ENCODE results near the gene TRIM58. TPM values are rescaled to one million over a fixed set of nuclear protein-coding genes. Genes with fewer than 3 reads are reported as not detected.

Gene TRIM58
- total RNA-seq, 1 donor from 2014 or later: 5.2 TPM

DNA sequence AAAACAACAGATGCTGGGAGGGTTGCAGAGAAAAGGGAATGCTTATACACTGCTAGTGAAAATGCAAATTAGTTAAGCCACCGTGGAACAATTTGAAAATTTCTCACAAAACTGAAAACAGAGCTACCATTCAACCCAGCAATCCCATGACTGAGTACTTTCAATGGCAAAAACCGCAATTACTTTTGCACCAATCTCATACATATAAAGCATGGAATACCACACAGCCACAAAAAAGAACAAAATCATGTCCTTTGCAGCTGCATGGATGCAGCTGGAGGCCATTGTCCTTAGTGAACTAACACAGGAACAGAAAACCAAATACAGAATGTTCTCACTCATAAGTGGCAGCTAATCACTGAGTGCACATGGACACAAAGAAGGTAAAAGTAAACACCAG, 56.8 kb downstream of the TRIM58 start:
- TF ChIP-seq CTCF (IDR thresholded peaks at IDR 0.05; ENCODE audit: partially characterized antibody, unreplicated experiment): no peak
- Mint-ChIP-seq H3K9me3 (ENCODE audit: unreplicated experiment) (no peaks in the 10 kb centered on the region), H3K4me3 (ENCODE audit: unreplicated experiment) (no peak overlapping the region), H3K4me1 (ENCODE audit: low read depth, unreplicated experiment) (no peaks in the 10 kb centered on the region), H3K36me3 (ENCODE audit: unreplicated experiment) (no peaks in the 10 kb centered on the region), H3K27ac (ENCODE audit: unreplicated experiment) (no peak overlapping the region), H3K27me3 (ENCODE audit: unreplicated experiment) (no peaks in the 10 kb centered on the region)
- DNase-seq: no peak

DNA sequence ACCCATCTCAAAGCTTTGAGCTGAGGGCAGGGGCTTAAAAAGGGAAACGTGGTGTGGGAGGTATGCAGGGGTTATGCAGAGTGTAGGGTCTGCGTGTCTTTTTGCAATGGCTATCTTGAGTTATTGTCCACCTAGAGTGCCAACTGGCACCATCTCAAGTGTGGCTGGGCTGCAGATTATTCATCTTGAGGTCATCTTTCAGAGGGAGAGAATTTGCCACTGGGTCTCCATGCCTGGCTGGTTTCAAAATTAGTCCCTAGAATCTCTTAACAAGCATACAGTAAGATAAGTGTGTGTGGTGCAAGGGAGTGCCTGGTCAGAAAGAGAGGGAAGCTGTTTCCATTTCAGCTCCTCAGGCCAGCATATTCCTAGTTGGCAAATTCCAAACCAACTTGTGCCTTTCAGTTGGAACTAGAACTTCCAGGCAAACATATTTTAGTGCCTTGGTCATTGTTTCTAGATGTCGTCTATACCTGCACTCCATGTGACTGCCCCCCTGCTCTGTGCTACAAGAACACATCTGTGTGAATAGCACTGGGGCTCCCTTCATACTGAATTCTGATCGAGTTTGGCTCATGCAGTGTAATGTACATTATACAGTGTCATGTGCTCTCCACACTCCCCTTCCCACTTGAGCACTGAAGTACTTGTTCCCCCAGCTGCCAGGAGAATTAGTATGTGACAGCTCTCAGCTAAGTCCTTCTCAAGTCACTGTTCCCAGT, 58.1 kb downstream of the TRIM58 start:
- H3K4me3 Mint-ChIP-seq (ENCODE audit: unreplicated experiment): no peak overlapping the region
- DNase-seq: no peak
- no peaks in the 10 kb centered on the region for H3K9me3 Mint-ChIP-seq (ENCODE audit: unreplicated experiment)
- TF ChIP-seq CTCF (IDR thresholded peaks at IDR 0.05; ENCODE audit: partially characterized antibody, unreplicated experiment): no peak
- no peaks in the 10 kb centered on the region for H3K4me1 Mint-ChIP-seq (ENCODE audit: low read depth, unreplicated experiment)
- no peak overlapping the region for H3K27ac Mint-ChIP-seq (ENCODE audit: unreplicated experiment)
- no peaks in the 10 kb centered on the region for H3K36me3 Mint-ChIP-seq (ENCODE audit: unreplicated experiment)
- H3K27me3 Mint-ChIP-seq (ENCODE audit: unreplicated experiment): no peaks in the 10 kb centered on the region

DNA sequence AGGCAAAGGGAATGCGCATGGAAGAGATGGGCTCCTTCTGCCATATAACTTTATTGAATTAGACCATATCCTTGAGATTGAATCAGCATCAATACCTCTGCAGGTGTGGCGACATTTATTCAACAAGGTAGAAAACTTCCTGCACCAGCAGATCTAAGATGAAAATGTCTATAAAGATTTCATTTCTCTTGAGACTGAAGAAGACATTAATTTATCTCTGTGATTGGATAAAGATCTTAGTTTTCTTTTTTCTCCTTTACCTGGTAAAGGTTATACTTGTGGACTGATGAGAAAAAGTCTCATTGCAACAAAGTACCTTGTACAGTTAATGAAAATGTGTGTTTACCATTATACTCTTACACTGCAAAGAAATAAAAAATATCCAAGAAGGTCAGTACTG, 63.0 kb downstream of the TRIM58 start, which contains the start of gene OR2T8:
Gene OR2T8, plus strand, starts transcription at position 301 of the 400 bp plus-strand sequence. CDS start 766 bp downstream, outside the sequence.
- no peaks in the 10 kb centered on the region for H3K4me1 Mint-ChIP-seq (ENCODE audit: low read depth, unreplicated experiment)
- H3K4me3 Mint-ChIP-seq (ENCODE audit: unreplicated experiment): no peak within 1 kb of the TSS
- no peak for DNase-seq
- H3K9me3 Mint-ChIP-seq (ENCODE audit: unreplicated experiment): no peaks in the 10 kb centered on the region
- no peaks in the 10 kb centered on the region for H3K36me3 Mint-ChIP-seq (ENCODE audit: unreplicated experiment)
- no peak within 1 kb of the TSS for H3K27ac Mint-ChIP-seq (ENCODE audit: unreplicated experiment)
- no peak for TF ChIP-seq CTCF (IDR thresholded peaks at IDR 0.05; ENCODE audit: partially characterized antibody, unreplicated experiment)
- H3K27me3 Mint-ChIP-seq (ENCODE audit: unreplicated experiment): no peaks in the 10 kb centered on the region

- Mint-ChIP-seq H3K9me3 (ENCODE audit: unreplicated experiment) (no peaks in the 10 kb centered on the region), H3K27me3 (ENCODE audit: unreplicated experiment) (no peaks in the 10 kb centered on the region), H3K27ac (ENCODE audit: unreplicated experiment) (no peak overlapping the region), H3K4me1 (ENCODE audit: low read depth, unreplicated experiment) (no peaks in the 10 kb centered on the region), H3K36me3 (ENCODE audit: unreplicated experiment) (no peaks in the 10 kb centered on the region), H3K4me3 (ENCODE audit: unreplicated experiment) (no peak overlapping the region)
- TF ChIP-seq CTCF (IDR thresholded peaks at IDR 0.05; ENCODE audit: partially characterized antibody, unreplicated experiment): no peak
- DNase-seq: no peak
Measured at GRCh38 chr1:247923941-247924340, 67.0 kb downstream of the TRIM58 start.

DNA sequence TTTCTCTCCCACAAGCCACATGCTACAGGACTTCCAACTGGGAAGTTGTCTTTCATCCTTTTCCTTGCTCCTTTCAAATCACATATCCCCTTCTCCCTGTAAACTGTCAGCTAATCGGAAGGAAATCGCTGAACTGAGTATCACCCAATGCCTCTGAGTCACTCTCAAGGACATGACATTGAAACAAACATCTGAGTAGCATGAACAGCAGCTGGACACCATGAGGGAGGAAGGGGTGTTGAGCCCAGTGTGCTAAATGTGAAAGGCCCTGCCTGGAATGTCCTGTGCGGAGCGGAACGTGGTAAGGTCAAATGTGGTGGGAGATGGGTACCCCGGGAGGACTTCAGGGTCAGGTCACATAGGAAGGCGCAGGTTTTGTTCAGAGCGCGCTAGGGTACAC, 67.9 kb downstream of the TRIM58 start, which contains the start of gene OR2AJ1:
Gene OR2AJ1, plus strand, starts transcription at position 22 of the 400 bp plus-strand sequence. CDS start 8,880 bp downstream, outside the sequence.
- no peaks in the 10 kb centered on the region for H3K9me3 Mint-ChIP-seq (ENCODE audit: unreplicated experiment)
- no peak for TF ChIP-seq CTCF (IDR thresholded peaks at IDR 0.05; ENCODE audit: partially characterized antibody, unreplicated experiment)
- H3K27ac Mint-ChIP-seq (ENCODE audit: unreplicated experiment): no peak within 1 kb of the TSS
- H3K4me3 Mint-ChIP-seq (ENCODE audit: unreplicated experiment): no peak within 1 kb of the TSS
- H3K4me1 Mint-ChIP-seq (ENCODE audit: low read depth, unreplicated experiment): no peaks in the 10 kb centered on the region
- H3K27me3 Mint-ChIP-seq (ENCODE audit: unreplicated experiment): no peaks in the 10 kb centered on the region
- DNase-seq: no peak
- no peaks in the 10 kb centered on the region for H3K36me3 Mint-ChIP-seq (ENCODE audit: unreplicated experiment)
